ENCODE measurements around the gene RPTOR. TPM values are rescaled to one million over a fixed set of nuclear protein-coding genes. Genes with fewer than 3 reads are reported as not detected.

Gene RPTOR
- polyA plus RNA-seq, 1 donor (not counting 4 experiments of a cell fraction or from before 2014, with no cell fraction given): 4.0 TPM

DNA sequence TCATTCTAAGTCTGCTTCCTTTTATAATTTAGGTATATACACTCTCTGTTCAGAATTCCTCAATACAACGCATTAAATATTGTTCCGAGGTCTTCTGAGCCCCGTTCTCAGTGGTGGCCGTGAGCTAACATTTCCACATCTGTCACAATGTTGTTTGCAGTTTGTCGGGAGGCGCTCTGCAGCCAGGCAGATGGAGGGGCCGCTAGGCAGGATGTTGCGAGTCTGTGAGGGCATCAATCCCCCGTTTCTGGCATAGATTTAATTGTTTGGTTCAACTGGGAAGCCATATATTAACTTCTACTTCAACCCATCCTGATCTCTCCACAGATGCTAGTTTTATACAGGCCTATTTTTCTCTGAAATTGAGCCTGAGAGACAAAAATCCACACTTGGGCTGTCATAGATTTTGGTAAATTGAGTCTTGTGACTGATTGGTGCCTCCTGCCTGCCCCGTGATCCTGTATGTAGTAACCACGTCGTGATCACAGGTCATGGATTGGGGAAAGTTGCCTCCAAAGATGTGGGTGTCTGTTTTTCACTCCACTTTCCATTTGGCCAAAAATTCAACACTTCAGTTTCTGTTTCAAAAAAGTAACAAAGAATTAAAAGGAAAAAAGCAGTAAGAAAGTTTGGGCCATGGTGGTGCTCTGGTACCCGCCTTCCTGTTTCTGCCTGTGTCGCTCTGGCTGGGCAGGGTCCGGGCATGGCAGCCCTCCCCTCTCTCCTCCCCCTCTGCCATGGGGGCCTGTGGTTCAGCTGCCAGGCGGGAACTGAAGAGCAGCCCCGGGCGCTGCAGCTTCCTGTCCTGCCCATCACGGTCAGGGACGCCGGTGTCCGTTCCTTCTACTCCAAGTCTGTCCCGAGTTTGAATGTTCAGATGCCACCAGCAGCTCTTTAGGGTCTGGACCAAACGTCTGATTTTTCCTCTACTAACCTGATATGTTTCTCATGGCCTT is 41.5 kb downstream of the RPTOR start:
- Histone ChIP-seq H3K9me3 (ENCODE audit: control insufficient read depth, low read depth, low read length) (no peaks in the 10 kb centered on the region), H3K9me1 (ENCODE audit: control insufficient read depth, extremely low read depth, insufficient read depth, low read length) (no peaks in the 10 kb centered on the region), H2AFZ (ENCODE audit: control insufficient read depth, low read length) (no peak overlapping the region), H3K27ac (ENCODE audit: control insufficient read depth, insufficient read depth, low read length) (no peak overlapping the region), H3K79me2 (ENCODE audit: control insufficient read depth, insufficient read depth, low read length) (peaks cover 73% of the 10 kb centered on the region), H3K4me1 (ENCODE audit: control insufficient read depth, extremely low read depth, insufficient read depth, low read length) (no peaks in the 10 kb centered on the region), H4K20me1 (ENCODE audit: control insufficient read depth, extremely low read depth, insufficient read depth, low read length) (peaks cover 12% of the 10 kb centered on the region), H3K27me3 (ENCODE audit: control insufficient read depth, extremely low read depth, insufficient read depth, low read length) (no peaks in the 10 kb centered on the region), H3K4me3 (ENCODE audit: control insufficient read depth in 2 of 3, extremely low read depth in 1 of 3, insufficient read depth in 2 of 3, low read depth in 1 of 3, low read length in 3 of 3) (no peak overlapping the region), H3K9ac (ENCODE audit: control insufficient read depth, extremely low read depth, insufficient read depth, low read length) (no peak overlapping the region), H3K36me3 (ENCODE audit: control insufficient read depth in 2 of 2, extremely low read depth in 1 of 2, insufficient read depth in 2 of 2, low read length in 2 of 2) (peaks cover 0 to 3% of the 10 kb centered on the region in 2 experiments), H3K4me2 (ENCODE audit: control insufficient read depth, extremely low read depth, insufficient read depth, low read depth, low read length) (no peak overlapping the region)
- FAIRE-seq: no peak
- DNase-seq (ENCODE audit: low read depth, low spot score): no peak
- no peak for TF ChIP-seq EZH2 (IDR thresholded peaks at IDR 0.05; ENCODE audit: low read length)
- TF ChIP-seq, protein P1, sequence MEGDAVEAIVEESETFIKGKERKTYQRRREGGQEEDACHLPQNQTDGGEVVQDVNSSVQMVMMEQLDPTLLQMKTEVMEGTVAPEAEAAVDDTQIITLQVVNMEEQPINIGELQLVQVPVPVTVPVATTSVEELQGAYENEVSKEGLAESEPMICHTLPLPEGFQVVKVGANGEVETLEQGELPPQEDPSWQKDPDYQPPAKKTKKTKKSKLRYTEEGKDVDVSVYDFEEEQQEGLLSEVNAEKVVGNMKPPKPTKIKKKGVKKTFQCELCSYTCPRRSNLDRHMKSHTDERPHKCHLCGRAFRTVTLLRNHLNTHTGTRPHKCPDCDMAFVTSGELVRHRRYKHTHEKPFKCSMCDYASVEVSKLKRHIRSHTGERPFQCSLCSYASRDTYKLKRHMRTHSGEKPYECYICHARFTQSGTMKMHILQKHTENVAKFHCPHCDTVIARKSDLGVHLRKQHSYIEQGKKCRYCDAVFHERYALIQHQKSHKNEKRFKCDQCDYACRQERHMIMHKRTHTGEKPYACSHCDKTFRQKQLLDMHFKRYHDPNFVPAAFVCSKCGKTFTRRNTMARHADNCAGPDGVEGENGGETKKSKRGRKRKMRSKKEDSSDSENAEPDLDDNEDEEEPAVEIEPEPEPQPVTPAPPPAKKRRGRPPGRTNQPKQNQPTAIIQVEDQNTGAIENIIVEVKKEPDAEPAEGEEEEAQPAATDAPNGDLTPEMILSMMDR (optimal IDR thresholded peaks at IDR 0.05 in 1 of 3, IDR thresholded peaks at IDR 0.05 in 1 of 3, conservative IDR thresholded peaks at IDR 0.05 in 1 of 3; ENCODE audit: extremely low read depth in 1 of 3, insufficient read depth in 2 of 3, low read length in 3 of 3): no peak
- dilution Hi-C loops (cut with MboI; ENCODE audit: extremely low pct_ligation_motif_present, low sequenced_read_pairs): no loop called here

DNA sequence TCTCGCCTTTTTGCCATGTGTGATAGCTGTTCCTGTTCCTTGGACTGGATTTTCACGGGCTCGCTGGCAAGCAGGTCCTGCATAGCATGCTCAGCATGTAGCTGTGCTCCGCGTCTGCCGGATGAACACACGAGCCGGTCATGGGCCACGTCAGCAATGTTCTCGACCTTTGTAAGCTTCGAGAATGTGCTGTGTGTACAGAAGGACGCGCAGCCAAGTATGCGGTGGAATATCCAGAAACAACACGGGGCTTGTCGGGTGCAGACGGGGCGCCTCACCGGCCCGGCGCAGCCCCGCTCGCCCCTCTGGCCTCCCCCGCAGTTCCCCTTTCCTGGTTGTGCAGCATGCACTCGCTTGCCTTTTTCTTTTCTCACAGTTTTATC is 42.2 kb downstream of the RPTOR start:
- no peak overlapping the region for H2AFZ ChIP-seq (ENCODE audit: control insufficient read depth, low read length)
- no peaks in the 10 kb centered on the region for H3K9me3 ChIP-seq (ENCODE audit: control insufficient read depth, low read depth, low read length)
- DNase-seq (ENCODE audit: low read depth, low spot score) (no peak), FAIRE-seq (no peak)
- no peaks in the 10 kb centered on the region for H3K4me1 ChIP-seq (ENCODE audit: control insufficient read depth, extremely low read depth, insufficient read depth, low read length)
- H3K9me1 ChIP-seq (ENCODE audit: control insufficient read depth, extremely low read depth, insufficient read depth, low read length): peaks cover 1% of the 10 kb centered on the region
- no peak for TF ChIP-seq EZH2 (IDR thresholded peaks at IDR 0.05; ENCODE audit: low read length)
- TF ChIP-seq, protein P1 (optimal IDR thresholded peaks at IDR 0.05 in 1 of 3, IDR thresholded peaks at IDR 0.05 in 1 of 3, conservative IDR thresholded peaks at IDR 0.05 in 1 of 3; ENCODE audit: extremely low read depth in 1 of 3, insufficient read depth in 2 of 3, low read length in 3 of 3): no peak
- no peak overlapping the region for H3K9ac ChIP-seq (ENCODE audit: control insufficient read depth, extremely low read depth, insufficient read depth, low read length)
- H3K27me3 ChIP-seq (ENCODE audit: control insufficient read depth, extremely low read depth, insufficient read depth, low read length): no peaks in the 10 kb centered on the region
- H3K4me3 ChIP-seq (ENCODE audit: control insufficient read depth in 2 of 3, extremely low read depth in 1 of 3, insufficient read depth in 2 of 3, low read depth in 1 of 3, low read length in 3 of 3): no peak overlapping the region
- no peak overlapping the region for H3K27ac ChIP-seq (ENCODE audit: control insufficient read depth, insufficient read depth, low read length)
- H4K20me1 ChIP-seq (ENCODE audit: control insufficient read depth, extremely low read depth, insufficient read depth, low read length): peaks cover 14% of the 10 kb centered on the region
- peaks cover 76% of the 10 kb centered on the region for H3K79me2 ChIP-seq (ENCODE audit: control insufficient read depth, insufficient read depth, low read length)
- dilution Hi-C loops (cut with MboI; ENCODE audit: extremely low pct_ligation_motif_present, low sequenced_read_pairs): no loop called here
- no peak overlapping the region for H3K4me2 ChIP-seq (ENCODE audit: control insufficient read depth, extremely low read depth, insufficient read depth, low read depth, low read length)
- peaks cover 0 to 3% of the 10 kb centered on the region in 2 experiments for H3K36me3 ChIP-seq (ENCODE audit: control insufficient read depth in 2 of 2, extremely low read depth in 1 of 2, insufficient read depth in 2 of 2, low read length in 2 of 2)

All from keratinocyte (primary cell).